HL-60 (cell line): ENCODE measurements around the gene SRMS.

Source experiments
- CTCF ChIP-seq: IDR thresholded peaks from one replicate; pipeline ENCODE4 v1.5.1; 2011; ENCODE audit warnings: low read length, control low read depth, inconsistent platforms; ENCODE audit not compliant: insufficient read depth
- GABPA ChIP-seq: IDR thresholded peaks from 2 replicates; pipeline ENCODE4 v1.6.1; 2012; ENCODE audit warnings: low read depth
- POLR2AphosphoS5 ChIP-seq: IDR thresholded peaks from 2 replicates; pipeline ENCODE4 v1.6.1; 2012; ENCODE audit warnings: low read depth
- REST ChIP-seq: IDR thresholded peaks from 2 replicates; pipeline ENCODE4 v1.6.1; 2012; ENCODE audit warnings: low read depth; ENCODE audit not compliant: insufficient replicate concordance
- SPI1 ChIP-seq: IDR thresholded peaks from 2 replicates; pipeline ENCODE4 v1.6.1; 2012; ENCODE audit warnings: low read depth, mild to moderate bottlenecking, borderline replicate concordance

- TF ChIP-seq POLR2AphosphoS5 (no peak), CTCF (no peak), SPI1 (no peak), GABPA (no peak), REST (no peak)
Observed at GRCh38 chr20:63495167-63495720, 52.3 kb downstream of the SRMS start.
